Measurements from ENCODE around the gene SCN4A.
A peak's percentile ranks its signal among the peaks of the same experiment; 100 is the strongest.

SCN4A gene

DNA sequence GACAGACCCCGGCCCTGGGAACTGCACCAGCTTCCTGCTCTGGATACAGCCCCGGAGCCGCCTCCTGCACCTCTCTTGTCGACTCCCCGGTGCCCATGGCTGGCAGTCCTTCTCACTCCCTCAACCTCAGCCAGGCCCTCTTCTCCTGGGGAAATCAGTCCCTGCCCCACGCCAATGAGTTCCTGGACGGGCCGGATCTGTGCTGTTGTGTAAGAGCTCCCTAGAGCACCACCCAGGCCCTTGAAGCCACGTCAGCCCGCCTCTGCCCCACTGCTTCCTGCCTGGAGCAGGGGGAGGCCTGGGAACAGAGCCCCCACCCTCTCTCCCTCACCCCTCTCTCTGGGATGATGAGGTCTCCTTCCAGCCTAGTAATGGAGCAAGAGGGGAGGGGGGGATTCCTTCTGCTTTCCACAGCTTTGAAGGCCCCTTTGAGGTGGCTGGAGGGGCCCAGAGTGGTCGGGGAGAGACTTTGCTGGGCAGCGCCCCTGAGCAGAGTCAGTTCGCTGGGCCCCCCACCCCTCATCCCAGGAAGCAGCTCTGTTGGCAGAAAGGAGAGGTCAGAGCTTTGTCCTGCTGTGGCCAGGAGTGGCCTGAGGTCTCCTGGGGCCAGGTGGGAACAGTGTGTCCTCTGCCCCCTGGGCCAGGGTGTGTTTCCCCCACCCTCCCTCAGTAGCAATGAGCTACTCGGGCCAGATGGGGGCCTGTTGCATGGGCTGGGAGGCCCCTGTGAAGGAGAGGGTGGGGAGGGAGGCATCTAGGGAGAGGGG lies 29.2 kb upstream of the SCN4A start:
- DNase-seq: no peak

DNA sequence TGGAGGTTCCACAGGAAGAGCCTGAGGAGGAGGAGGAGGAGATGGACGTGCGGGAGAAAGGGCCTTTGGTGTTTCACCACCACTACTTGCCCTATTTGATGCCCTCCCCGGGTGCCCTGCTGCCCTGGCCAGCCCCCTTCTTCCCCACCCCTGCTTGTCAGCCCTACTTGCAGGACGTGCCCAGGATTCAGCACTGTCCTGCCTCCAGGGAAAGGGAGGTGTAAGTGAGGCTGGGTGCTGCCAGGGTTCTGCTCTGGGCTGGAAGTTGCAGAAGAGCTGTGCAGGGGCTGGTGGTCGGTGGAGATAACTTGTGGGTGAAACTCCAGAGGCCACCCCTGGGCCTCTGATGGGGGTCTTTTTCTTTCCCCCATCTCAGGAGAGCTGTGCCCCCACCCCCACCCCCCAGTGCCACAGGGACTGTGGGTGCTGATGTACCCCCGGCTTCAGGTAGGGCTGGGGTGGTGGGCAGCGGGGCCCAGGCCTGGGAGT lies 28.4 kb upstream of the SCN4A start:
- DNase-seq: no peak

GRCh38 chr17:63999680-64000531 lies 27.2 kb upstream of the SCN4A start:
- no peak for DNase-seq

DNA sequence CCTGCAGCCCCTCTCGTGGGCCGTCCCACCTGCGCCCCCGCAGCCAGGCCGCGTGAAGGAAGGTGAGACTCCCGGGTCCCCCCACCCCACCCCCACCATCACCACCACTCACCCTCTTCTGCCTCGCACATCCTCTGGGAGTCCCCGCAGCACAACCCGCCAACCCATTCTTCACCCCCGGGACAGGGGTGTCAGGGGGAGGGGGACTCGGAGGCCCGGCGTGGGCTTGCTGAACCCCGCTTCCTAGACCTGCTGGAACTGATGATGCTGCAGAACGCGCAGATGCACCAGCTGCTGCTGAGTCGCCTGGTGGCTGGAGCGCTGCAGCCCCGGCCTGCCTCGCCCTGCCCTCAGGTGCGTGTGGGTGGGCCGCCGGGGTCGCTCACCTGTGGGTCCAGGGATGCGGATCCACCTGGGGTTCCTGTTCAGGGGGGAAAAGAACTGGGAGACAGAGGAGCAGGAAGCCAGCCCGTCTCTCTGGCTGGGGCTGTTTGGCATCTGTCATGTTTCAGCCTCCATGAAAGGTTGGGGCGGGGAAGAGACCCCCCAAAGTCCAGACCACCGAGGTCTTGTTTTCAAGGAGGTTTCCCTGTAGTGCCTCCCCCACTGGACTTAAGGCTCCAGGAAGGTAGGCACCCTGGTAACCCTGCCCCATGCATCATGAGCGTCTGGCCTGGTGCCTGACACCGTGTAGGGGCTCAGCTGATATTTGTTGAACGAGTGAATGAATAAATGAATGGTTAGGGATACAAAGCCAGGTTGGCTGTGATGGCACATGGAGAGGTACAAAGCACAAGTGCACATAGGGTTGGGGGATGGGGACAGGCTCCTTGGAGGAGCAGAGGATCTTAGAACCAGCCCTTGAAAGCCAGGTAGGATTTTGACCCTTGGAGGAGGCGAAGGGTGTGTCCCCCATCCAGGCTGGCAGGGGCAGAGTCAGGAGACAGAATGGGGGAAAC lies 26.3 kb upstream of the SCN4A start:
- DNase-seq: no peak

- peak; percentile 72 for DNase-seq
Observed at GRCh38 chr17:63998050-63998720, 25.5 kb upstream of the SCN4A start, which contains the start of gene PRR29. TSS of gene PRR29 (plus strand) at chr17:63998351. CDS start at chr17:63998365, 14 bp downstream.

- DNase-seq: no peak
Observed at GRCh38 chr17:63997341-63998048, 24.8 kb upstream of the SCN4A start.

DNA sequence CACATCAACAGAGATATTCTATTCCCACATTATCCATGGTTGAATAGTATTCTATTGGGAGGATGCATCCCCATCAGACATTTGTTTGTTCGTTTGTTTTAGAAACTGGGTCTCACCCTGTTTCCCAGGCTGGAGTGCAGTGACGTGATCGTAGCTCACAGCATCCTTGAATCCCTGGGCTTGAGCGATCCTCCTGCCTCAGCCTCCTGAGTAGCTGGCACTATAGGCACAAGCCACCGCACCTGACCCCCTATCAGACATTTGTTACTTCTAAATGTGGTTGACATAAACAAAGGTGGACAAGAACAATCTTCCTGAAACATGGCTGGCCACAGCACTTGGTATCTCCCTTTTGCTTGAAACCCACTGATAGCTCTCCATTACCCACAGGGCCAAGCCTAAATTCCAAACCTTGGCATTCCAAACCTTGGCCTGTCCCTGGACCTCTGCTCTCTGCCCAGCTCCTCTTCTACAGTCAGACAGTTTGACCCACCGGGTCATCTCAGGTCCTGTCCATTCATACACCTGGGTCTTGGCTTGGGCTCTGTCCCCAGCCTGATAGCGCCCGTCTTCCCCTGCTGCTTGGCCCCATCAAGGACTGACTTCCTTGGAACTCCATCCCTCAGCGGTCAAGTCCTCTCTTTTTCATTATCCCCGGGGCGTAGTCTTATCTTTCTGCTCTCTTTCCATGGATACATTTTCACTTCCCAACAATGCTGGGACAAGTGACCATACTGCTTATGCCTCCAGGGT lies 23.9 kb upstream of the SCN4A start:
- no peak for DNase-seq

GRCh38 chr17:63995626-63996025 lies 22.9 kb upstream of the SCN4A start:
- no peak for DNase-seq

DNA sequence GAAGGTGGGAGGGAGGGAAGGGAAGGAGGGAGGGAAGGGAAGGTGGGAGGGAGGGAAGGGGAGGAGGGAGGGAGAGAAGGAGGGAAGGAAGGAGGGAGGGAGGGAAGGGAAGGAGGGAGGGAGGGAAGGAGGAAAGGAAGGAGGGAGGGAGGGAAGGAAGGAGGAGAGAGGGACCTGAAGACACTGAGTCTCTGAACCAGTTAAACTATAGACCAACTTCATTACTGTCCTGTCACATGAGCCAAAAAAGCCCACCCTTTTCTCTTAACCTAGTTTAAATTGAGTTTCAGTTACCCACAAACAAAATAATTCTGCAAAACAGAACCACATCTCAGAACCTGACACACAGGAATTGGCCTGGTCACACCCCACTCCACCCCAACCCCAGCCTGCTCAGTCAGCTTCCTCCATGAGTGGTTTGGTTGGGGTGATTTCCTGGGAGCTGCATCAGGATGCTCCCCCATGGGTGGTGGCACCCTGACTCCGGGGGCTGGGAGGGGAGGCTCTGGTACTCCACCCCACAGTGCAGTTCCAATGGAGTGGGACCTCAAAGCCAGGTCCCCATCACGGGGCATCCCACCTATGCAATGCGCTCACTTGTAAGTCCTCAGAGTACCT lies 20.8 kb upstream of the SCN4A start:
- DNase-seq: no peak

DNA sequence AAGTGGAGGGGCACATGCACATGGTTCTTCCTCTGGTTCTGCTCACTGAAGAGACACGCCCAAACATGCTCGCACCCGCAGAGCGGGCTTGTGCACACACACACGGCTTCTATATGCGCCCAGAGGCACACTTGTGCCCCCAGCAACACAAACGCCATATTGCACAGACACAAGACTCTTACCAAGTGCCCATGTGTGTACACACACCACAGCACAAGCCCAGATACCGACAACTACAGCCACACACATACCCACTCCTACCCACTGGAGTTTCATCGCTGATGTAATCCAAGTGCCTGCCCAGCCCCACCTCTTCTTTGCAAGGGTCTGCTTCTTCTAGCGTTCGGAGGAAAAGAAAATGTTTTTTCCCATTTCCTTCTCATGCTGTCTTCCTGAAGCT lies 18.9 kb upstream of the SCN4A start:
- DNase-seq: no peak

GRCh38 chr17:63989622-63990345 lies 17.1 kb upstream of the SCN4A start:
- no peak for DNase-seq

DNA sequence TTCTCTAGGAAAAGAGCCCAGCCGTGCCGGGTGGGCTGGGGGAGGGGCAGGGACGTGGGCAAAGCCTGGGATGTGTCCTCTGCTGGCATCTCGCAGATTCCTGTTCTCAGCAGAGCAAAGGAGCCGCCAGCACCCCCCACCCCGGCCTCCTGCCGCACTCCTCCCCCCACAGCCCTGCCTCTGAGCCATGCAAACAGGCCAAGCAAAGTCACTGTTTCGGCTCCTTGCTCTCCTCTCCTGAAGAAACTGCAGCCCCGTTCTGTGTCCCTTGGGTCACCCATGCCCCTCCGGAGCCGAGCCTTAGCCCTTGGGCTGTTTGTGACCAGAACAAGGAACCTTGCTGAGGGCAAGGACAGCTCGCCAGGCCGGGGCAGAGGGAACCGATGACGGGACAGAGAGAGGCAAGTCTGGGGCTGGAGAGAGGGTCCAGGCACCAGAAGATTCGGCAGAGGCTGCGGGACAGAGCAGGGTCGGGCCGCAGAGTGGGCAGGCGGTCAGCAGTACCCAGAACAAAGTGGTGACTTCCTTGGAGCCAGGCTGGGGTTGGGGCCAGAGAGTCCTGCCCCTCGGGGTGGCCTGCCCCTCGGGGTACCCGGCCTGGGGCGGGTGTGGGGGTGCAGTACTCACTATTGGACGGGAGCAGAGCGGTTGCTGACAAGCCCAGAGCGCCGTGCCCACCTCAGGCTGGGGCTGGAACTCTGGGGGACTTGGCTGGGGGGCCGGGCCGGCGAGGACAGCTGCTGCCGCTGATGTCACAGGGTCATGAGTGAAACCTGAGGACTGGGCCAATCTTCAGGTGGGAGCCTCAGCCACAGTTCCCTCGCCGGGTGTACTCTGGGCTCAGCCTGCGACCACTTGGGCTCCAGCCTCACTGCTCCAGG lies 16.3 kb upstream of the SCN4A start:
- DNase-seq: no peak

DNA sequence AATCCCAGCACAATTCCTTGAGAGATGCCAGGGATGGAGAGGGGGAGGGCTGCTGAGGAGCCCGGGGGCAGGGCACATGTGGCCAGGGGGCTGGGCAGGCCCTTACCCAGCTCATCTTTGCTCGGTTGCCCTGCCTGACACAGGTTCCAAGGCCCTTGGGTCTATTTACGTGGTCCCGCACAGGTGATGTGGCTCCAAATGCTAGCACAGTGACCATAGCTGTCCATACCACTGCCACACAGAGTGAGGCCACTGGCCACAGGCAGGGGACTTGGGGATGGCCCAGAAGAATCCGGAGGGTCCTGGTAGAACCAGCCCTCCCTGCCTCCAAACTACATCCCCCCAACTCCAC lies 15.4 kb upstream of the SCN4A start:
- no peak for DNase-seq

DNA sequence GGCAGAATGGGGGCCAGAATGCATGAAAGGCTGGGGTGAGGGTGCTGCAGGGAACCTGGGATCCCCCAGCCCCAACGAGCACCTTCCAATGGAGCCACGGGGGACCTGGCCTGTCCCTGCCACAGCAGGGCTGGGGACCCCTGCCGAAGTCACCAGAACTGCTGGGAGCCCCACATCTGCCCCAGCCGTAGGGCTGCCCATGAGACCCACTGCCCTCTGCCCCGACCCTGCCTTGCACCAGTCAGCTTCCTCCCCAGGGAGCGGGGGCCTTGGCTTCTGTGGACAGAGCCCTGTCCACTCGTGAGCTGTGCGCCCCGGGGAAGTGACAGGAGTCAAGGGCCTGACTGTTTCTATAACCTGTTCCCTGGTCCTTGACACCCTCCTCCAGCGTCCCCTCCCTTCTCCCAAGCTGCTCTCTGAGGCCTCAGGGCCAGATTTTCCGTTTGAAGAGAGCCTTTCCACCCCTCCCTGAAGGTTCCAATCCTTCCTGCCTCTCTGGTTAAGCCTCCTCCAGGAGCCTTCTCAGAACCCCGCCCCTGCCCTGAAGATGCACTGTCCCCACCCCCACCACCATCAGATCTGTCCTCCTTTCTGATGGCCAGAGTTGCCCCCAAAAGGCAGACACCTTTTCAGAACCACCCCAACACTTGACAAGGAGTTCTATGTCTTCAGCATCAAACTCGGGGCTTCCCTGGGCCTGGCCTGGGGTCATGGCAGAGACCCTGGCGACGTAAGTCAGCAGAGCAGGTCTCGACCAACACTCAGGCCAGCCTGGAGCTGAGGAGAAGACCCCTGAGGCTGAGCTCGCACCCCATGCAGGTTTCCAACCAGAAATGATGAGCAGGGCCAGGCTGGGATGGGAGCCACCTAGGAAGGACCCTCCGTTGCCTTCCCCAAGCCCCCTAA lies 14.8 kb upstream of the SCN4A start:
- DNase-seq: no peak

- DNase-seq: no peak
Observed at GRCh38 chr17:63986821-63987220, 14.1 kb upstream of the SCN4A start.

DNA sequence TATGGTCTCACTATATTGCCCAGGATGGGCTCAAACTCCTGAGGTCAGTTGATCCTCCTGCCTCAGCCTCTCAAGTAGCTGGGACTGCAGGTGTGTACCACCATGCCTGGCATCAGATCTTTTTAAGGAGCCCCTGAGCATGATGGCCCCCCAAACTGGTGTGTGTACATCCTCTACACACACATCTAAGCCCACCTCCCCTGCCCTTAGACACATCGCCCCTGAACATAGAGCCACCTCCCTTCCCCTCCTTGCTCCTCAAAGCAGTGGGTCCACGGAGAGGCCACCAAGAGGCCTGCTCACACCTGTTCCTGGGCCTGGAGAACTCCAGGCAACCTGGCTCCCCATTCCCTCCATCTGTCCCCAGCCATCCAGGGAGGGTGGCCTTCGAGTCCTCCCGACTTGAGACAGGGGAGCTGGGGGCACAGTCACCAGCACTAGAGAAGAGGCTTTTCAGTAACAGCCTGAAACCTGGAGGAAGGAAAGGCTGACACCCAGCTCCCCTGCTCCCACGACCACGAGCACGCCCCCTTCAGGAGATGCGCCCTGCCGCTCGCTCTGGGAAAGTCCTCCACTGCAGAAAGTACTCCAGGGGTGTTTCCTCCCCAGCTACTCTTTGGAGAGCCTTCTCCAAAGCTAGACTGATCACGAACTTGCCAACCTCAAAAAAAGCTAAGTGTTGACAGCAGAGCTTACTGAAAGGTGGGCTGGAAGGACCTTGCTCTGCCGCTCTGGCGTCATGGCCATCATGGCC lies 12.8 kb upstream of the SCN4A start:
- no peak for DNase-seq
